GM21515 (cell line): Measurements from ENCODE around the gene ZXDC.

ENCODE experiments used
- ATAC-seq: cut with Tn5 transposase; IDR thresholded peaks from one replicate; pipeline ENCODE4 v1.9.1; 2021; ENCODE audit not compliant: unreplicated experiment

ZXDC gene

GRCh38 chr3:126419886-126420786 lies 55.6 kb downstream of the ZXDC start:
- ATAC-seq = no peak

GRCh38 chr3:126419151-126419703 lies 56.5 kb downstream of the ZXDC start:
- ATAC-seq = no peak

GRCh38 chr3:126418661-126419131 lies 57.0 kb downstream of the ZXDC start:
- no peak for ATAC-seq

- no peak for ATAC-seq
Observed at GRCh38 chr3:126417981-126418530, 57.6 kb downstream of the ZXDC start.

GRCh38 chr3:126417515-126417914 lies 58.2 kb downstream of the ZXDC start:
- no peak for ATAC-seq

- ATAC-seq = no peak
Observed at GRCh38 chr3:126416943-126417342, 58.7 kb downstream of the ZXDC start.

GRCh38 chr3:126415661-126416591 lies 59.8 kb downstream of the ZXDC start:
- ATAC-seq = no peak

GRCh38 chr3:126414961-126415660 lies 60.6 kb downstream of the ZXDC start:
- no peak for ATAC-seq

- no peak for ATAC-seq
Observed at GRCh38 chr3:126414406-126414805, 61.3 kb downstream of the ZXDC start.

- ATAC-seq = no peak
Observed at GRCh38 chr3:126413693-126414080, 62.0 kb downstream of the ZXDC start.

GRCh38 chr3:126412841-126413692 lies 62.6 kb downstream of the ZXDC start:
- no peak for ATAC-seq

GRCh38 chr3:126408099-126408498 lies 67.6 kb downstream of the ZXDC start:
- no peak for ATAC-seq

GRCh38 chr3:126407412-126408044 lies 68.2 kb downstream of the ZXDC start:
- no peak for ATAC-seq

- ATAC-seq = no peak
Observed at GRCh38 chr3:126406389-126407296, 69.0 kb downstream of the ZXDC start.

GRCh38 chr3:126402666-126403302 lies 72.9 kb downstream of the ZXDC start:
- no peak for ATAC-seq

- no peak for ATAC-seq
Observed at GRCh38 chr3:126402178-126402577, 73.5 kb downstream of the ZXDC start.

GRCh38 chr3:126401611-126402160 lies 74.0 kb downstream of the ZXDC start:
- ATAC-seq = no peak
